ENCODE data around the gene SF3B2. TPM values are rescaled to one million over a fixed set of nuclear protein-coding genes. Genes with fewer than 3 reads are reported as not detected.

Gene SF3B2
- polyA plus RNA-seq, 2 of the 4 experiments (the other 2 are of a cell fraction), result 108 to 182 TPM

GRCh38 chr11:66064571-66064970 is 12.4 kb downstream of the SF3B2 start:
- ChIA-PET POLR2A (no interaction called here), CTCF (interaction anchor here (0.5 to 10.5 kb wide), 6 partner anchors 10 to 154 kb away, joined by 3 to 233 read pairs (median 4); partner anchors contain the start of genes GAL3ST3 and SF3B2)
- DNase-seq (ENCODE audit: low read depth in 1 of 2, low spot score in 1 of 2) (no peak), FAIRE-seq (no peak), ATAC-seq (no peak)
- Histone ChIP-seq H3K4me3 (no peak overlapping the region), H3K9me3 (0 out of 3 replicates have a peak, but pooled peaks cover 2% of the 10 kb centered on the region), H3K27ac (no peak overlapping the region), H3K4me2 (no peak overlapping the region), H3K4me1 (peaks cover 20% of the 10 kb centered on the region)
- no peak for TF ChIP-seq BHLHE40 (IDR thresholded peaks at IDR 0.05; ENCODE audit: low read depth, low read length)
- 93% methylated on average over 1 of the region's 1 CpG for WGBS (ENCODE audit: missing lambda C conversion rate)

GRCh38 chr11:66066751-66067150 is 14.6 kb downstream of the SF3B2 start:
- H3K4me3 ChIP-seq, result no peak overlapping the region
- POLR2A ChIA-PET, result interaction anchor here (0.6 kb wide), 1 partner anchor 96 kb away, joined by 7 read pairs; no protein-coding TSS in a partner anchor
- CTCF ChIA-PET, result interaction anchor here (1.2 to 10.5 kb wide), 9 partner anchors 12 to 192 kb away, joined by 8 to 233 read pairs (median 20); partner anchors contain the start of genes GAL3ST3 and SF3B2
- TF ChIP-seq MAFK (IDR thresholded peaks at IDR 0.05; ENCODE audit: partially characterized antibody), result no peak
- no peak for TF ChIP-seq GATA3 (IDR thresholded peaks at IDR 0.05; ENCODE audit: borderline replicate concordance)
- no peak for TF ChIP-seq NPAS2 (CRISPR knock-in tag; IDR thresholded peaks at IDR 0.05; ENCODE audit: borderline replicate concordance)
- no peak for TF ChIP-seq CBX2 (IDR thresholded peaks at IDR 0.05; ENCODE audit: borderline replicate concordance, low read depth)
- no peak for TF ChIP-seq ZSCAN20 (CRISPR knock-in tag; IDR thresholded peaks at IDR 0.05)
- no peak for TF ChIP-seq FOSB (CRISPR knock-in tag; IDR thresholded peaks at IDR 0.05)
- TF ChIP-seq TFCP2L1 (CRISPR knock-in tag; IDR thresholded peaks at IDR 0.05), result no peak
- TF ChIP-seq RFX5 (IDR thresholded peaks at IDR 0.05), result no peak
- H3K27ac ChIP-seq, result no peak overlapping the region
- no peak for FAIRE-seq
- peaks cover 20% of the 10 kb centered on the region for H3K4me1 ChIP-seq
- WGBS (ENCODE audit: missing lambda C conversion rate), result 93% methylated on average over 3 of the region's 3 CpGs
- no peak for ATAC-seq
- H3K4me2 ChIP-seq, result no peak overlapping the region
- 0 out of 3 replicates have a peak, but pooled peaks cover 2% of the 10 kb centered on the region for H3K9me3 ChIP-seq
- DNase-seq (ENCODE audit: low read depth in 1 of 2, low spot score in 1 of 2), result no peak

GRCh38 chr11:66067640-66068039 is 15.5 kb downstream of the SF3B2 start:
- no peak for TF ChIP-seq EHF (CRISPR knock-in tag; IDR thresholded peaks at IDR 0.05)
- no peak for TF ChIP-seq GATA3 (IDR thresholded peaks at IDR 0.05; ENCODE audit: borderline replicate concordance)
- TF ChIP-seq CHD2 (IDR thresholded peaks at IDR 0.05; ENCODE audit: low read length, partially characterized antibody), result no peak
- TF ChIP-seq KDM5A (IDR thresholded peaks at IDR 0.05), result no peak
- no peak for TF ChIP-seq FOXS1 (CRISPR knock-in tag; IDR thresholded peaks at IDR 0.05)
- TF ChIP-seq NR3C1 (IDR thresholded peaks at IDR 0.05), result no peak
- no peak for TF ChIP-seq CEBPB (IDR thresholded peaks at IDR 0.05)
- no peak for TF ChIP-seq MAZ (IDR thresholded peaks at IDR 0.05; ENCODE audit: borderline replicate concordance, low read depth, low read length)
- no peak for TF ChIP-seq HOXB13 (CRISPR knock-in tag; IDR thresholded peaks at IDR 0.05; ENCODE audit: low read depth)
- no peak for TF ChIP-seq FOSB (CRISPR knock-in tag; IDR thresholded peaks at IDR 0.05)
- no peak for TF ChIP-seq E2F6 (IDR thresholded peaks at IDR 0.05; ENCODE audit: borderline replicate concordance, low read depth)
- no peak for TF ChIP-seq HOXB5 (CRISPR knock-in tag; IDR thresholded peaks at IDR 0.05)
- no peak for TF ChIP-seq RAD21 (conservative IDR thresholded peaks at IDR 0.05 in 1 of 2, IDR thresholded peaks at IDR 0.05 in 1 of 2)
- Histone ChIP-seq H3K4me3 (no peak overlapping the region), H3K4me1 (peaks cover 26% of the 10 kb centered on the region), H3K27ac (peak overlapping the region in 1 of 2 experiments; percentile 98; a peak in 3 of 6 replicates), H3K9me3 (0 out of 3 replicates have a peak, but pooled peaks cover 2% of the 10 kb centered on the region), H3K4me2 (no peak overlapping the region)
- no peak for ATAC-seq
- no peak for FAIRE-seq
- POLR2A ChIA-PET, result interaction anchor here (0.6 to 0.9 kb wide), 2 partner anchors 15 to 97 kb away, joined by 3 to 7 read pairs; partner anchors contain the start of gene SF3B2
- no peak for DNase-seq (ENCODE audit: low read depth in 1 of 2, low spot score in 1 of 2)
- CTCF ChIA-PET, result interaction anchor here (0.6 to 10.5 kb wide), 44 partner anchors 13 to 215 kb away, joined by 3 to 233 read pairs (median 6); partner anchors contain the start of genes BANF1, CATSPER1, CCDC85B and GAL3ST3
- 93% methylated on average over 4 of the region's 4 CpGs for WGBS (ENCODE audit: missing lambda C conversion rate)

All from A549 (cell line).